ENCODE measurements around the gene XRCC6. TPM values are rescaled to one million over a fixed set of nuclear protein-coding genes. Genes with fewer than 3 reads are reported as not detected.

Gene XRCC6
- total and polyA plus RNA-seq, 2 of the 4 experiments (the other 2 are of a cell fraction) = 202 to 401 TPM

DNA sequence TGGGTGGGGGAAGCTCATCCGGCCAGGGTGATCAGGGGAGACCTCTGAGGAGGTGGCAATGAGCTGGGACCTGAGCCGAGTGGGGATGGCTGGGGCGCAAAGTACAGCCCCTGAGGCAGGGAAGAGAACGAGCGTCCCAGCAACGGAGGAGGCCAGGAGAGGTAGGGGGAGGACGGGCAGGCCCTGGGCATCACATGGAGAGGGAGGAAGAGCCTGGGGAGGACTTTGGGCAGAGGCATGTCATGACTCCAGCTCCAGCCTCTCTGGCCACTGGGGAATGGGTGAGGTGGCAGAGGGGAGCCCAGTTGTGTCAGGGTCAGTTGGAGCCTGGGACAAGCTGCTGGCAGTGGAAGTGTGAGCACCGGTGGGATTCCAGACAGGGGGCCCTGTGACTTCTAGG lies 43.0 kb upstream of the XRCC6 start:
- no peak overlapping the region for H3K4me3 ChIP-seq (ENCODE audit: insufficient read depth, low read depth, low read length)
- intact Hi-C loops (cut with micrococcal nuclease) = no loop called here
- H3K27me3 ChIP-seq (ENCODE audit: control insufficient read depth, insufficient read depth, low read length) = no peaks in the 10 kb centered on the region
- H2AK5ac ChIP-seq (ENCODE audit: low read depth, low read length) = no peak overlapping the region
- peak overlapping the region in 1 of 2 experiments; percentile 14; a peak in 1 of 4 replicates for H4K8ac ChIP-seq (ENCODE audit: low read depth in 2 of 2, low read length in 2 of 2)
- H3K18ac ChIP-seq (ENCODE audit: low read depth, low read length) = no peak overlapping the region
- peaks cover 3% of the 10 kb centered on the region for H4K20me1 ChIP-seq (ENCODE audit: insufficient read depth, low read length)
- ChIA-PET POLR2A (ENCODE audit: unreplicated experiment) (no interaction called here), CTCF (no interaction called here)
- DNase-seq (no peak), ATAC-seq (ENCODE audit: low read depth) (no peak)
- H3K23ac ChIP-seq (ENCODE audit: low read depth, low read length) = no peak overlapping the region
- peaks cover 3 to 40% of the 10 kb centered on the region in 2 experiments for H3K79me1 ChIP-seq (ENCODE audit: low read depth in 1 of 2, low read length in 2 of 2)
- no peak overlapping the region for H2AFZ ChIP-seq (replicated peaks; ENCODE audit: low read length, poor library complexity)
- H3K27ac ChIP-seq (ENCODE audit: insufficient read depth, low read length) = no peak overlapping the region
- H3K4me2 ChIP-seq (ENCODE audit: low read depth, low read length) = no peak overlapping the region
- H4K91ac ChIP-seq (ENCODE audit: insufficient read depth, low read depth, low read length) = no peak overlapping the region
- 97% methylated on average over 5 of the region's 8 CpGs; no CpG with 5 or more reads in 1 of the 2 experiments for WGBS, 2 experiments (ENCODE audit: extremely low coverage in 2 of 2, insufficient read length in 1 of 2)
- H3K4ac ChIP-seq (ENCODE audit: low read depth, low read length) = no peak overlapping the region
- peak overlapping the region; percentile 70 for H2AK9ac ChIP-seq (replicated peaks; ENCODE audit: low read depth, low read length, poor library complexity)
- peaks cover 68% of the 10 kb centered on the region for H3K36me3 ChIP-seq (ENCODE audit: control insufficient read depth, insufficient read depth, low read length)
- TF ChIP-seq NFE2L2 (IDR thresholded peaks at IDR 0.05; ENCODE audit: low read depth, low read length) = no peak
- TF ChIP-seq CEBPB (IDR thresholded peaks at IDR 0.05; ENCODE audit: low read depth, low read length) = no peak
- no peak for TF ChIP-seq FOS (IDR thresholded peaks at IDR 0.05; ENCODE audit: low read depth, low read length)
- no peak for TF ChIP-seq MXI1 (IDR thresholded peaks at IDR 0.05; ENCODE audit: borderline replicate concordance, low read depth, low read length)
- no peak for TF ChIP-seq USF2 (IDR thresholded peaks at IDR 0.05; ENCODE audit: low read depth, low read length)
- TF ChIP-seq, protein P1, sequence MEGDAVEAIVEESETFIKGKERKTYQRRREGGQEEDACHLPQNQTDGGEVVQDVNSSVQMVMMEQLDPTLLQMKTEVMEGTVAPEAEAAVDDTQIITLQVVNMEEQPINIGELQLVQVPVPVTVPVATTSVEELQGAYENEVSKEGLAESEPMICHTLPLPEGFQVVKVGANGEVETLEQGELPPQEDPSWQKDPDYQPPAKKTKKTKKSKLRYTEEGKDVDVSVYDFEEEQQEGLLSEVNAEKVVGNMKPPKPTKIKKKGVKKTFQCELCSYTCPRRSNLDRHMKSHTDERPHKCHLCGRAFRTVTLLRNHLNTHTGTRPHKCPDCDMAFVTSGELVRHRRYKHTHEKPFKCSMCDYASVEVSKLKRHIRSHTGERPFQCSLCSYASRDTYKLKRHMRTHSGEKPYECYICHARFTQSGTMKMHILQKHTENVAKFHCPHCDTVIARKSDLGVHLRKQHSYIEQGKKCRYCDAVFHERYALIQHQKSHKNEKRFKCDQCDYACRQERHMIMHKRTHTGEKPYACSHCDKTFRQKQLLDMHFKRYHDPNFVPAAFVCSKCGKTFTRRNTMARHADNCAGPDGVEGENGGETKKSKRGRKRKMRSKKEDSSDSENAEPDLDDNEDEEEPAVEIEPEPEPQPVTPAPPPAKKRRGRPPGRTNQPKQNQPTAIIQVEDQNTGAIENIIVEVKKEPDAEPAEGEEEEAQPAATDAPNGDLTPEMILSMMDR (conservative IDR thresholded peaks at IDR 0.05; ENCODE audit: low read depth, low read length) = no peak
- TF ChIP-seq RCOR1 (IDR thresholded peaks at IDR 0.05; ENCODE audit: insufficient replicate concordance, low read length) = no peak
- TF ChIP-seq MAFK (IDR thresholded peaks at IDR 0.05; ENCODE audit: low read depth, low read length) = no peak
- no peak for TF ChIP-seq ELK1 (IDR thresholded peaks at IDR 0.05; ENCODE audit: borderline replicate concordance, low read depth, low read length)
- TF ChIP-seq RFX5 (IDR thresholded peaks at IDR 0.05; ENCODE audit: low read depth, low read length) = no peak
- no peaks in the 10 kb centered on the region; the same call in 1 of the 2 replicates for H3K9me1 ChIP-seq (ENCODE audit: insufficient read depth, low read length)
- no peak overlapping the region for H3K56ac ChIP-seq (ENCODE audit: extremely low read depth, insufficient read depth, low read length)
- no peak overlapping the region for H2BK20ac ChIP-seq (ENCODE audit: low read depth, low read length)
- no peak overlapping the region for H2BK120ac ChIP-seq (ENCODE audit: low read depth, low read length)
- H4K5ac ChIP-seq (ENCODE audit: low read depth, low read length) = no peak overlapping the region
- H2BK15ac ChIP-seq (ENCODE audit: low read depth, low read length) = no peak overlapping the region
- H2BK5ac ChIP-seq (ENCODE audit: low read depth, low read length, poor library complexity, severe bottlenecking) = no peak overlapping the region
- H3K9me3 ChIP-seq (ENCODE audit: control insufficient read depth, insufficient read depth, low read length) = no peaks in the 10 kb centered on the region
- no TSS peak for BruUV-seq (replicated peaks)
- dilution Hi-C loops (cut with HindIII; ENCODE audit: low sequenced_read_pairs, unreplicated experiment) = no loop called here
- no peak overlapping the region for H3K9ac ChIP-seq (ENCODE audit: low read depth, low read length)
- in situ Hi-C loops (cut with MboI; ENCODE audit: low sequenced_read_pairs) = no loop called here
- peaks cover 7% of the 10 kb centered on the region; the same call in 1 of the 2 replicates for H3K4me1 ChIP-seq (ENCODE audit: control insufficient read depth, insufficient read depth, low read length)
- no peak overlapping the region for H3K14ac ChIP-seq (replicated peaks; ENCODE audit: low read depth, low read length)
